ENCODE data around the gene VPS13D. TPM values are rescaled to one million over a fixed set of nuclear protein-coding genes. Genes with fewer than 3 reads are reported as not detected.
A peak's percentile ranks its signal among the peaks of the same experiment; 100 is the strongest.

Gene VPS13D, protein sequence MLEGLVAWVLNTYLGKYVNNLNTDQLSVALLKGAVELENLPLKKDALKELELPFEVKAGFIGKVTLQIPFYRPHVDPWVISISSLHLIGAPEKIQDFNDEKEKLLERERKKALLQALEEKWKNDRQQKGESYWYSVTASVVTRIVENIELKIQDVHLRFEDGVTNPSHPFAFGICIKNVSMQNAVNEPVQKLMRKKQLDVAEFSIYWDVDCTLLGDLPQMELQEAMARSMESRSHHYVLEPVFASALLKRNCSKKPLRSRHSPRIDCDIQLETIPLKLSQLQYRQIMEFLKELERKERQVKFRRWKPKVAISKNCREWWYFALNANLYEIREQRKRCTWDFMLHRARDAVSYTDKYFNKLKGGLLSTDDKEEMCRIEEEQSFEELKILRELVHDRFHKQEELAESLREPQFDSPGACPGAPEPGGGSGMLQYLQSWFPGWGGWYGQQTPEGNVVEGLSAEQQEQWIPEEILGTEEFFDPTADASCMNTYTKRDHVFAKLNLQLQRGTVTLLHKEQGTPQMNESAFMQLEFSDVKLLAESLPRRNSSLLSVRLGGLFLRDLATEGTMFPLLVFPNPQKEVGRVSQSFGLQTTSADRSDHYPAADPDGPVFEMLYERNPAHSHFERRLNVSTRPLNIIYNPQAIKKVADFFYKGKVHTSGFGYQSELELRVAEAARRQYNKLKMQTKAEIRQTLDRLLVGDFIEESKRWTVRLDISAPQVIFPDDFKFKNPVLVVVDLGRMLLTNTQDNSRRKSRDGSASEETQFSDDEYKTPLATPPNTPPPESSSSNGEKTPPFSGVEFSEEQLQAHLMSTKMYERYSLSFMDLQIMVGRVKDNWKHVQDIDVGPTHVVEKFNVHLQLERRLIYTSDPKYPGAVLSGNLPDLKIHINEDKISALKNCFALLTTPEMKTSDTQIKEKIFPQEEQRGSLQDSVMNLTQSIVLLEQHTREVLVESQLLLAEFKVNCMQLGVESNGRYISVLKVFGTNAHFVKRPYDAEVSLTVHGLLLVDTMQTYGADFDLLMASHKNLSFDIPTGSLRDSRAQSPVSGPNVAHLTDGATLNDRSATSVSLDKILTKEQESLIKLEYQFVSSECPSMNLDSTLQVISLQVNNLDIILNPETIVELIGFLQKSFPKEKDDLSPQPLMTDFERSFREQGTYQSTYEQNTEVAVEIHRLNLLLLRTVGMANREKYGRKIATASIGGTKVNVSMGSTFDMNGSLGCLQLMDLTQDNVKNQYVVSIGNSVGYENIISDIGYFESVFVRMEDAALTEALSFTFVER (N-terminal part only)
- 71.6 to 77.8 TPM (median 77.4 TPM) in 3 replicates for total RNA-seq

DNA sequence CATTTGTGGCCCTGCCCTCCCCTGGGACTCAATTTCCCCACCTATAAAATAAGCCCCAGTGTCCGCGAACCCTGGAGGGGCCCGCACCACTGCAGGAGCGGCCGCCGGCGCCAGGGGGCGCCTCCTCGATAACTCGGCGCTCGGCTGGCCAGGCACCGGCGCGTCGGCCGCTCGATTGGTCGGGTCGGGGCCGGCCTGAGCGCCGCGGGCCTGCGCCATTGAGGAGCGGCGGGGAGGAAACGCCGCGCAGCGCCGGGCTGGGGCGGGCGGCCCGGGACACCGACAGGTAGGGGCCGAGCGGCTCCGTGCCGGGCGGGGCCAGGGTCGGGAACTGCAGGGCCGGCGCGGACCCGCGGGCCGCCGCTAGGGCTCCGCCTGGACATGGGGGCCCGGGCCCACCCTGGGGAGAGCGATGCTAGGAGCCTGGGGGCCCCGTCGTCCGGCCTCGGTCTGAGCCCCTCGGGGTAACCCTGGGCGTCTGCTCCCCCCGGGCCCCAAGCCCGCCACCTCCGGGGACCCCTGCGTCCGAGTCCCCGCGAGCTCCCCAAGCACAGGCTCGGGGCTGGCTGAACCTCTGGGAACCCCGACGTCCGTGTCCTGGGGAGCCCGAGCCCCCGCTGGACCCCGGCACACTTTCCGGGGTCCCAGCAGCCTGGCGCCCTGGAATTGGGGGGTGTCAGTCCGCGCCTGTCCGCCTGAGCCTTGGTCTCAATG is at the start of gene VPS13D:
TSS of gene VPS13D (plus strand) at position 196 of the 714 bp plus-strand sequence. CDS start 4,237 bp downstream, outside the sequence.
- TF ChIP-seq, protein P1, sequence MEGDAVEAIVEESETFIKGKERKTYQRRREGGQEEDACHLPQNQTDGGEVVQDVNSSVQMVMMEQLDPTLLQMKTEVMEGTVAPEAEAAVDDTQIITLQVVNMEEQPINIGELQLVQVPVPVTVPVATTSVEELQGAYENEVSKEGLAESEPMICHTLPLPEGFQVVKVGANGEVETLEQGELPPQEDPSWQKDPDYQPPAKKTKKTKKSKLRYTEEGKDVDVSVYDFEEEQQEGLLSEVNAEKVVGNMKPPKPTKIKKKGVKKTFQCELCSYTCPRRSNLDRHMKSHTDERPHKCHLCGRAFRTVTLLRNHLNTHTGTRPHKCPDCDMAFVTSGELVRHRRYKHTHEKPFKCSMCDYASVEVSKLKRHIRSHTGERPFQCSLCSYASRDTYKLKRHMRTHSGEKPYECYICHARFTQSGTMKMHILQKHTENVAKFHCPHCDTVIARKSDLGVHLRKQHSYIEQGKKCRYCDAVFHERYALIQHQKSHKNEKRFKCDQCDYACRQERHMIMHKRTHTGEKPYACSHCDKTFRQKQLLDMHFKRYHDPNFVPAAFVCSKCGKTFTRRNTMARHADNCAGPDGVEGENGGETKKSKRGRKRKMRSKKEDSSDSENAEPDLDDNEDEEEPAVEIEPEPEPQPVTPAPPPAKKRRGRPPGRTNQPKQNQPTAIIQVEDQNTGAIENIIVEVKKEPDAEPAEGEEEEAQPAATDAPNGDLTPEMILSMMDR (IDR thresholded peaks at IDR 0.05; ENCODE audit: unreplicated experiment), result peak; percentile 85
- Mint-ChIP-seq H3K9me3 (no peaks in the 10 kb centered on the region), H3K4me1 (peaks cover 8% of the 10 kb centered on the region), H3K27me3 (ENCODE audit: low read depth) (no peaks in the 10 kb centered on the region), H3K36me3 (peaks cover 3% of the 10 kb centered on the region), H3K27ac (peak within 1 kb of the TSS; percentile 43), H3K4me3 (peak within 1 kb of the TSS; percentile 82)
- peak; percentile 79 to 90 for DNase-seq (ENCODE audit: low spot score in 2 of 2, unreplicated experiment in 2 of 2)

DNA sequence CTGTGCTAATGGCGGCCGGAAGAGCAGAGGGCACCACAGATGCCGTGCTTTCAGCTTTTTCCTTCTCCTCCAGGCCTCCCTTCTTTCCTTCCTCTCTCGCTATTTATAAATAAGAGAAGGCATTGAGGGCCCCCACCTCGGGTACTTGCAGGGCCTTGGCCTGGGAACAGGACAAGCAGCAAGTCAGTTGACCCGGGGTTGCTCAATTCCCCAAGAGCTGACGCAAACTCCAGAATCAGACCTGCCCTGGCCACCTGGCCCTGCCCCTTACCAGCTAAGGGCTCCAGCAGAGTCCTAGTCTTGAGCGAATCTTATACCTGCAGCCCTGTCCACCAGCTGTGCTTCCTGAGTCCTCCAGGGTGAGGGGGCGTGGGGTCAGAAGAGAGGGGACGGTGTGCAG is 49.5 kb upstream of the VPS13D start:
- TF ChIP-seq, protein P1 (IDR thresholded peaks at IDR 0.05; ENCODE audit: unreplicated experiment), result no peak
- H3K27ac Mint-ChIP-seq, result no peak overlapping the region
- H3K4me1 Mint-ChIP-seq, result peaks cover 28% of the 10 kb centered on the region
- H3K4me3 Mint-ChIP-seq, result no peak overlapping the region
- peaks cover 3% of the 10 kb centered on the region for H3K27me3 Mint-ChIP-seq (ENCODE audit: low read depth)
- no peaks in the 10 kb centered on the region for H3K36me3 Mint-ChIP-seq
- no peak for DNase-seq (ENCODE audit: low spot score in 2 of 2, unreplicated experiment in 2 of 2)
- H3K9me3 Mint-ChIP-seq, result no peaks in the 10 kb centered on the region

DNA sequence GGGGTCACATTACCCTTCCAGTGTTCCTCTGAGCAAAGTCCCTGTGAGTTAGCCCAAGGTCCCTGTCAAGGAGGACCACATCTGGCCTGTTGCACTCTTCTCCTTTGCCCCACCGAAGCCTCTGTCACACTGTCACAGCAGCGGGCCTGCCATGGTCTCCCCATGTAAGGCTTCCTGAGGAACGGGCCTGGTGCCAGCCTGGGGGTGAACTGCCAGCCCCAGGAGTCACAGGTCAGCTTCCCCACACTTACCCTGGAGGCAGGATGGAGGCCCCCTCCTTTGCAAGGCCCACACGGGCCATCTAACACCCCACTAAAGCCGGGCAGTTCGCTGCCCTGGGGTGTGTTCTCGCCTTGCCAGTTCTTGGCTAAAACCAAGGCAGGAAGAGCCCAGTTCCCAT is 48.9 kb upstream of the VPS13D start:
- Mint-ChIP-seq H3K36me3 (no peaks in the 10 kb centered on the region), H3K4me3 (no peak overlapping the region), H3K27me3 (ENCODE audit: low read depth) (peaks cover 3% of the 10 kb centered on the region), H3K9me3 (no peaks in the 10 kb centered on the region), H3K4me1 (peaks cover 29% of the 10 kb centered on the region), H3K27ac (no peak overlapping the region)
- TF ChIP-seq, protein P1 (IDR thresholded peaks at IDR 0.05; ENCODE audit: unreplicated experiment), result no peak
- no peak for DNase-seq (ENCODE audit: low spot score in 2 of 2, unreplicated experiment in 2 of 2)

DNA sequence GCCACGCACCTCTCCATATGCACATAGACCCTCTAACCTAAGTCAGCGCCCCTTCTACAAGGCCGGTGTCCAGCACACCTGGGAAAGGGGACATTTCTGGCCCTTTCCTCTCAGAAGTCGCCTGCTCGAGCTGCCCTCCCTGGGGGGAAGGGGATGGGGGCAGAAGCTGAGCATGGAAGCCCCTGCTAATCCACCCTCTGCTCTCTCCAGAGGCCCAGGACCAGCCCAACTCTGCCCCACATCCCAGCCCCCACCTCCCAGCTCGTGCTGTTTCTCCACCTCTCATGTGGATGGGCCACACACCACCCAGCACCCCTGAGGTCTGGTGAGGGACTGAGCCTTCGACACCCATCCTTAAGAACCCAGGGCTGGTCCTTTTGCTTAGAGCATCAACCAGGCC is 48.3 kb upstream of the VPS13D start:
- TF ChIP-seq, protein P1 (IDR thresholded peaks at IDR 0.05; ENCODE audit: unreplicated experiment), result no peak
- H3K4me1 Mint-ChIP-seq, result peaks cover 29% of the 10 kb centered on the region
- H3K27me3 Mint-ChIP-seq (ENCODE audit: low read depth), result peaks cover 3% of the 10 kb centered on the region
- H3K36me3 Mint-ChIP-seq, result no peaks in the 10 kb centered on the region
- no peak overlapping the region for H3K4me3 Mint-ChIP-seq
- DNase-seq (ENCODE audit: low spot score in 2 of 2, unreplicated experiment in 2 of 2), result no peak
- no peak overlapping the region for H3K27ac Mint-ChIP-seq
- H3K9me3 Mint-ChIP-seq, result no peaks in the 10 kb centered on the region

All from mesothelial cell of epicardium (in vitro differentiated cells).